Choroid plexus epithelial cell (primary cell): ENCODE results near the gene GPR37L1.

Source experiments
- DNase-seq: peaks from one replicate; pipeline ENCODE4 v3.0.0-alpha.2; 2010; ENCODE audit warnings: low read depth
- H3K4me3 ChIP-seq: 2 replicates; pipeline ENCODE4 v1.5.1; 2011; ENCODE audit warnings: low read depth, mild to moderate bottlenecking, control low read depth, low read length, moderate library complexity
- TF ChIP-seq, protein P1 (sequence below): conservative IDR thresholded peaks from 2 replicates; pipeline ENCODE4 v1.5.1; 2011; ENCODE audit warnings: low read depth, mild to moderate bottlenecking, control low read depth, inconsistent platforms, low read length, moderate library complexity

The GPR37L1 gene

DNA sequence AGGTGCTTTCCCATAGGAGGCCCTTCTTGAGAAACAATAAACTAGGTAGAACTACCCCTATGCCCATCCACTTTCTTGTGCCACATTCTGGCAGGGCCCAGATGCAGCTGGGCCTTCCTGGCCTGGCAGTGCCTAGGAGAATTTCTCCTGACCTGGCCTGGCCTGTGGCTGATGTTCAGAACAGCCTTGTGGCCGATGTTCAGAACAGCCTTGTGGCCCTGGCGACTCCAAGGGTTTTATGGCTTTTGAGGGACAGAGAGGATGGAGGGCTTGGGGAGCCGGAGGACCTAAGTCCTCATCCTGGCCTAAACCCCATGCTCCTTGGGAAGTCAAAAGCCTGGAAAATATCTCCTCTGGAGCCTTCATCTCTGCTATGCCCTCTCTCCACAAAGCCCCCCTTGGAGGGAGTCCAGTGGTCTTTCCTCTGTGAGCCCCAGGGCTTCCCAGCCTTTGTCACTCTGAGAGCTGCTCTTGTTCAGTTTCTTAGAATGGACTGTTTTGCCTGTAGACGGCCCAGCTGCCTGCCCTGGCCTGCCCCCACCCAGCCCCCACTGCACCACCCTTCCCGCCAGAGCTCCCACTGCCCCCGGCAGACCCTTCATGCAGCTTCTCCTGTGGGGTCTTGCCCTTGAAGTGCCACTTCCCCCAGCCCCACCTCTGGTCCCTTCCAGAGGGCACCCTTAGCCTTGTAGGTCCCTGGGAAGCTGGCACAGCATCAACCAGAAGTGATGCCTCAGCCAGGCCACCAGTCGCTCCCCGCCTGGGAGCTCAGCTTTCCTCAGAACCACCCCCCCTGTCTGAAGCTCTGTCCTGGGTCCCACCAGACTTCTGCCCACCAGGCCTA lies 7.0 kb downstream of the GPR37L1 start:
- no peak overlapping the region for H3K4me3 ChIP-seq
- DNase-seq = no peak
- TF ChIP-seq, protein P1, sequence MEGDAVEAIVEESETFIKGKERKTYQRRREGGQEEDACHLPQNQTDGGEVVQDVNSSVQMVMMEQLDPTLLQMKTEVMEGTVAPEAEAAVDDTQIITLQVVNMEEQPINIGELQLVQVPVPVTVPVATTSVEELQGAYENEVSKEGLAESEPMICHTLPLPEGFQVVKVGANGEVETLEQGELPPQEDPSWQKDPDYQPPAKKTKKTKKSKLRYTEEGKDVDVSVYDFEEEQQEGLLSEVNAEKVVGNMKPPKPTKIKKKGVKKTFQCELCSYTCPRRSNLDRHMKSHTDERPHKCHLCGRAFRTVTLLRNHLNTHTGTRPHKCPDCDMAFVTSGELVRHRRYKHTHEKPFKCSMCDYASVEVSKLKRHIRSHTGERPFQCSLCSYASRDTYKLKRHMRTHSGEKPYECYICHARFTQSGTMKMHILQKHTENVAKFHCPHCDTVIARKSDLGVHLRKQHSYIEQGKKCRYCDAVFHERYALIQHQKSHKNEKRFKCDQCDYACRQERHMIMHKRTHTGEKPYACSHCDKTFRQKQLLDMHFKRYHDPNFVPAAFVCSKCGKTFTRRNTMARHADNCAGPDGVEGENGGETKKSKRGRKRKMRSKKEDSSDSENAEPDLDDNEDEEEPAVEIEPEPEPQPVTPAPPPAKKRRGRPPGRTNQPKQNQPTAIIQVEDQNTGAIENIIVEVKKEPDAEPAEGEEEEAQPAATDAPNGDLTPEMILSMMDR = no peak

DNA sequence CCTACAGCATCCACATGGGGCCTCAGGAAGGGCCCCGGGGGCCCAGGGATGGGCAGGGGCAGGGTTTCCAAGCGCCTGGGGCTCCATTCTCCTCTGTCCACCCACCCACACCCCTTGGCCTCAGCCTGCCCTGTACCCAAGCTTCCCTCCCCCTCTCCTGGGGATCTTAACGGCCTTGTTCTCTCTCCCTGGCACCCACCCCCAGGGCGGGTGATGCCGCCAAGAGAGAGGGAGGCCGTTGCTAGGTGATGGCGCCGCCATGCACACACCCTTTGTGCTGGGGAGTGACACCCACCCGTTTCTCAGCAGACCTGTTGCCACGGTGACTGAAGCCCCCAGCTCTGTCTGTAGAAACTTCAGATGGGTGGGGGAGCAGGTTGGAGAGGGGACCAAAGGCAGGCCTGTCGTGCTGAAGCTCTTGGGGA lies 7.6 kb downstream of the GPR37L1 start:
- TF ChIP-seq, protein P1 = no peak
- no peak overlapping the region for H3K4me3 ChIP-seq
- no peak for DNase-seq

DNA sequence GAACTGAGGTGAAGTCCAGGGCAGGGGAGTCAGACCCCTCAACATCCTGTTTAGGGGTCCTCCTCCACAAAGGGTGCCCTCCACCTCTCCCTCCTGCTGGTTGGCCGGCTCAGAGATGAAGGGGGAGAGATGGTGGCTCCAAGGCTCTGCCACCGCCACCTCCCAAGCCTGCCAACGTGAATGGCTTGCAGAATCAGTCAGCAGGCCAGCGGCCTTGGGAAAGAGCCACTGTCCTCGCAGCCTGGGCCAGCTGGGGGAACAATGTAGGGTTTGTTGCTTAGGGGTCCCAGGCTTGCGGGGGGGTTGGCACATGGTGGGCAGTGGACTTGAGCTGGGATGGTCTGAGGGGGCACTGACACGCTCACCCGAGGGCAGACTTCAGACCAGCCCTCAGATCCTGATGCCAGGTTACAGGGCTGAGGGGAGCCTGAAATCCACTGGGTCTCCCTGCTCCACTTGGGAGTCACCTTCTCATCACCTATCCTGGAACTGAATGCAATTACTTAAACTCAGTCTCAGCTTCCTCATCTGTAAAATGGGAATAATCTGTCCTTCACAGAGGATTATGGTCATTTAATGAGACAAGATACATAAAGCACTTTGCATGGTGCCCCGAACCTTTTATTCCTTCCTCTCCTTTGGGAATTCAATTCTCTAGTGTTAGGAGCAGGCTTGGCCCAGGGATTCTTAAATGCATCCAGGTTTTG lies 8.3 kb downstream of the GPR37L1 start:
- DNase-seq = no peak
- TF ChIP-seq, protein P1 = no peak
- H3K4me3 ChIP-seq = no peak overlapping the region

DNA sequence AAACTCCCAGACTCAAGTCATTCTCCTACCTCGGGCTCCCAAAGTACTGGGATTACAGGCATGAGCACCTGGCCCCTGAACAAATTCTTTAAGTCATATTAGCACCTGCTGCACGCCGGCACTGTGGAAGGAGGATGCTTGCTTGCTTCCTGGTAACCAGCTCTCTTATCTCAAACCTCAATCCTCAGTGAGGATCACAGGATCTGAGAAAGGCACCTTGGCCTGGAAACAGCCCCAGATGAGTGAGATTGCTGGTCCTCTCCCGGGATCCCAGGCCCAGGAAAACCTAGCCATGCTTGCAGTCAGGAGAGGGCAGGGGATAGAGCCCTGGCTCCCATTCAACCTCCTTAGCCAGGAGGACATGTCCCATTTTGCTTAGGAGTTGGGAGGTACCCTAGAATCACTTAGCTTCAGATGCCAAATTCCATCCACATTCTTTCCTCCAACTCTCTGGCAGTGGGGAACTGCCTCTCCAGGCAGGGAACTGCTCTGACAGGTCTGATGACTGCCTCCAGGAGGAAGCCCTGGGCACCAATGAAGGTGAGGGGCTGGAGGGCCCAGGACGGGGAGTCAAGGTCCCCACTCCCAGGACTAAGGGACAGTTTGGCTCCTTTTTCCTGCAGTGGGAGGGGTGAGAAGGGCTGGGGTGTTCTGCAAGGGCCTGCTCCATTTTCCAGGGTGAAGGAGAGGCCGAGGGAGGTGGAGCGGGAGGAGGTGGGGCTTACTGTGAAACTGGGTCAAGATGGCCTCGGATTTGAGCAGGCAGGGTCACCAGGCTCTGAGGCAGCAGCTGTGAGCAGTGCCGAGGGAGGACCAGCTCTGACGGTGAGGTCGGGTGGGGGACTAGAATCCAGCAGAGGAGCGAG lies 9.5 kb downstream of the GPR37L1 start:
- peak; percentile 36 for DNase-seq
- H3K4me3 ChIP-seq = no peak overlapping the region
- TF ChIP-seq, protein P1 = no peak

DNA sequence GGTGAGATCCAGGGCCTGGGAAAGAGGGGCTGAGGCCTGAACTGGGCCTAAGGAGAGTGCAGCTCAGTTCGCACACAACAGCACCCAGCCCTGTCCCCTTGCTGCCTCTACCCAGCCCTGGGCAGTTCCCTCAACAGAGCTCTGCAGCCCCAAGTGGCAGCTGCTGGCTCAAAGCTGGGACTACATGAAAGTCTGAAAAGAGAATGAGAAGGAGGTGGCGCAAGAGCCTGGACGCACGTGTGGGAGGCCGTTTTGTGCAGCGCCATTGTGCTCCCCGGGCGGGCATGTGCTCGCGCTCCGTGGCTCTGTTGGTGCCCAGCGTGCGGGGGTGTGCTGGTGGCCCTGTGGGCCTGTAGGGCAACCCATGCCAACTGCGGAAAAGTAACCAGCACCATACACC lies 10.3 kb downstream of the GPR37L1 start:
- no peak for DNase-seq
- TF ChIP-seq, protein P1 = no peak
- no peak overlapping the region for H3K4me3 ChIP-seq

DNA sequence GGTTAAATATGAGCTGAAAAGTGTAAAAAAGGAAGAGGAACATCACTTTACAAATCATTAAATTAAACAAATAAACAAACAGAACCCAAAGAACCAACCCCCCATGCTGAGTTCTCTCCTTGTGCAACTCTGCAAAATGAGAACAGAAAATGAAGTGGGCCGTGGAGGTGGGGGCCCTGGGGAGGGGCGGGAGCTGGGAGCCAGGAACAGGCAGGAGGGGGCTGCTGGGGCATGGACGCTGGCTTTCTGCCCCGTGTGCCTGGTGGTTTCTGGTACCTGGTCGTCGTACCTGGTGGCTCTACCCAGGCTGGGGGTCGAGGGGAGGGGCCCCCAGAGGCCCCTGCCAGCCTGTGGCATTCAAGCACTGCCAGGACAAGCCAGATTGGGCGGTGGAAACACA lies 10.8 kb downstream of the GPR37L1 start:
- TF ChIP-seq, protein P1 = no peak
- no peak overlapping the region for H3K4me3 ChIP-seq
- no peak for DNase-seq
